ENCODE measurements around the gene MRPL53. TPM values are rescaled to one million over a fixed set of nuclear protein-coding genes. Genes with fewer than 3 reads are reported as not detected.
A peak's percentile ranks its signal among the peaks of the same experiment; 100 is the strongest.

MRPL53 gene
- total and polyA plus RNA-seq, 2 of the 13 experiments (the other 11 are each of a cell fraction or from before 2014, with no cell fraction given) = 34.3 to 51.9 TPM

DNA sequence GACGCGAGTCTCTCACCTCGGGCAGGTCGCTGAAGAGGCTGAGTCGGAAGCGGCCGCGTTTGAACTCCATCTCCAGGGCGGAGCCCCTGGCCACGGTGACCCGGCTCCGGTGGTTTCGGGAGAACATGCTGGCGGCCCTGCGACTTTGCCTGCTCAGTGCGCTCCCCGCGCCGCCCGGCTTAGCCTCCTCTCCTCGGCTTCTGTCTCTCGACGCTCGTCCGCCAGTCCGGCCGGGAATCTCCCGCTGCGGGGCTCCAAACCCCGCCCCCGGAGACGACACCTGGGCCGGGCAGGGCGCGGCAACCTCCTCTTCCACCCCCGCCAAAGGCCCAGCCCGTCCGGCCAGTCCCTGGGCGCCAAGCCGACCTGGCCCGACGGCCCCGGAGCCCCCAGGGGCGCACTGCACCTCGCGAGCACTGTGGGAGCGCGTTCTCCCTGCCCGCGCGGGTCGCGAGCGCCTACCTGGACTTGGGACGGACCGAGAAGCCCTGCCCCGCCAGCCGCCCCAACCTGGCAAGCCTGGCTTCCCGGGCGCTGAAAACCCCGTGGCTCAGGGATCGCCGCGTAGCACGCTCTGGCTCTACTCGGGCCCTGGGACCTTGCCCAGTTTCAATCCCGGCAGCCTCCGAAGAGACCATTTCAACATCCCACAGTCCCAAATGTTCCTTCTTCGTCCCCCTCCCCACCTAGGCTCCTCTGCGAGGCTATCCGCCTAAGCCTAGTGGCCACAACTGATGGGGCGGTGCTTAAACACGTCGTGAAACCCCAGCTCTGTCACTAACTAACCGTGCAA lies 30.6 kb downstream of the MRPL53 start, which contains the start of gene RTKN (continued):
- TF ChIP-seq, protein P1, sequence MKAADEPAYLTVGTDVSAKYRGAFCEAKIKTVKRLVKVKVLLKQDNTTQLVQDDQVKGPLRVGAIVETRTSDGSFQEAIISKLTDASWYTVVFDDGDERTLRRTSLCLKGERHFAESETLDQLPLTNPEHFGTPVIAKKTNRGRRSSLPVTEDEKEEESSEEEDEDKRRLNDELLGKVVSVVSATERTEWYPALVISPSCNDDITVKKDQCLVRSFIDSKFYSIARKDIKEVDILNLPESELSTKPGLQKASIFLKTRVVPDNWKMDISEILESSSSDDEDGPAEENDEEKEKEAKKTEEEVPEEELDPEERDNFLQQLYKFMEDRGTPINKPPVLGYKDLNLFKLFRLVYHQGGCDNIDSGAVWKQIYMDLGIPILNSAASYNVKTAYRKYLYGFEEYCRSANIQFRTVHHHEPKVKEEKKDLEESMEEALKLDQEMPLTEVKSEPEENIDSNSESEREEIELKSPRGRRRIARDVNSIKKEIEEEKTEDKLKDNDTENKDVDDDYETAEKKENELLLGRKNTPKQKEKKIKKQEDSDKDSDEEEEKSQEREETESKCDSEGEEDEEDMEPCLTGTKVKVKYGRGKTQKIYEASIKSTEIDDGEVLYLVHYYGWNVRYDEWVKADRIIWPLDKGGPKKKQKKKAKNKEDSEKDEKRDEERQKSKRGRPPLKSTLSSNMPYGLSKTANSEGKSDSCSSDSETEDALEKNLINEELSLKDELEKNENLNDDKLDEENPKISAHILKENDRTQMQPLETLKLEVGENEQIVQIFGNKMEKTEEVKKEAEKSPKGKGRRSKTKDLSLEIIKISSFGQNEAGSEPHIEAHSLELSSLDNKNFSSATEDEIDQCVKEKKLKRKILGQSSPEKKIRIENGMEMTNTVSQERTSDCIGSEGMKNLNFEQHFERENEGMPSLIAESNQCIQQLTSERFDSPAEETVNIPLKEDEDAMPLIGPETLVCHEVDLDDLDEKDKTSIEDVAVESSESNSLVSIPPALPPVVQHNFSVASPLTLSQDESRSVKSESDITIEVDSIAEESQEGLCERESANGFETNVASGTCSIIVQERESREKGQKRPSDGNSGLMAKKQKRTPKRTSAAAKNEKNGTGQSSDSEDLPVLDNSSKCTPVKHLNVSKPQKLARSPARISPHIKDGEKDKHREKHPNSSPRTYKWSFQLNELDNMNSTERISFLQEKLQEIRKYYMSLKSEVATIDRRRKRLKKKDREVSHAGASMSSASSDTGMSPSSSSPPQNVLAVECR (CRISPR knock-in tag; IDR thresholded peaks at IDR 0.05; ENCODE audit: borderline replicate concordance) = peak; percentile 87
- TF ChIP-seq ZNF331 (CRISPR knock-in tag; IDR thresholded peaks at IDR 0.05) = peak; percentile 68; the same call in 1 of the 2 replicates
- TF ChIP-seq, protein P2, sequence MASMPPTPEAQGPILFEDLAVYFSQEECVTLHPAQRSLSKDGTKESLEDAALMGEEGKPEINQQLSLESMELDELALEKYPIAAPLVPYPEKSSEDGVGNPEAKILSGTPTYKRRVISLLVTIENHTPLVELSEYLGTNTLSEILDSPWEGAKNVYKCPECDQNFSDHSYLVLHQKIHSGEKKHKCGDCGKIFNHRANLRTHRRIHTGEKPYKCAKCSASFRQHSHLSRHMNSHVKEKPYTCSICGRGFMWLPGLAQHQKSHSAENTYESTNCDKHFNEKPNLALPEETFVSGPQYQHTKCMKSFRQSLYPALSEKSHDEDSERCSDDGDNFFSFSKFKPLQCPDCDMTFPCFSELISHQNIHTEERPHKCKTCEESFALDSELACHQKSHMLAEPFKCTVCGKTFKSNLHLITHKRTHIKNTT (CRISPR knock-in tag; IDR thresholded peaks at IDR 0.05) = peak; percentile 98; the same call in 1 of the 2 replicates
- no peak; the same call in 1 of the 2 replicates for TF ChIP-seq PAX8 (CRISPR knock-in tag; IDR thresholded peaks at IDR 0.05; ENCODE audit: borderline replicate concordance)
- peak; percentile 86 for TF ChIP-seq PHF5A (CRISPR knock-in tag; IDR thresholded peaks at IDR 0.05; ENCODE audit: low read depth, unreplicated experiment)
- peak; percentile 71; the same call in 1 of the 2 replicates for TF ChIP-seq ZSCAN31 (CRISPR knock-in tag; IDR thresholded peaks at IDR 0.05; ENCODE audit: low read depth)
- peak; percentile 3; the same call in 1 of the 2 replicates for TF ChIP-seq SMC3 (IDR thresholded peaks at IDR 0.05; ENCODE audit: low read length)
- TF ChIP-seq, protein P3, sequence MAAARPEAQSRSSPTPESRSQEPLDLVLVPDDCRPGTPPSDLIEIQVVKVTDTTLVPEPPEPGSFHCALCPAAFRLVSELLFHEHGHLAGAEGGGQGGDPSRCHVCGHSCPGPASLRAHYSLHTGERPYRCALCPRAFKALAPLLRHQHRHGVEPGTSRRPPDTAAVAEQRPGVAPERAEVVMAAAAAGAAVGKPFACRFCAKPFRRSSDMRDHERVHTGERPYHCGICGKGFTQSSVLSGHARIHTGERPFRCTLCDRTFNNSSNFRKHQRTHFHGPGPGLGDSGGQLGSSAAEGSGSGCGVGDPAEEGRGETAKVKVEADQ (CRISPR knock-in tag; IDR thresholded peaks at IDR 0.05; ENCODE audit: borderline replicate concordance) = peak; percentile 99
- TF ChIP-seq TP53 (CRISPR knock-in tag; conservative IDR thresholded peaks at IDR 0.05) = no peak; the same call in 1 of the 2 replicates
- TF ChIP-seq, protein P4, sequence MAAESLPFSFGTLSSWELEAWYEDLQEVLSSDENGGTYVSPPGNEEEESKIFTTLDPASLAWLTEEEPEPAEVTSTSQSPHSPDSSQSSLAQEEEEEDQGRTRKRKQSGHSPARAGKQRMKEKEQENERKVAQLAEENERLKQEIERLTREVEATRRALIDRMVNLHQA (CRISPR knock-in tag; IDR thresholded peaks at IDR 0.05) = no peak
- TF ChIP-seq, protein P5, sequence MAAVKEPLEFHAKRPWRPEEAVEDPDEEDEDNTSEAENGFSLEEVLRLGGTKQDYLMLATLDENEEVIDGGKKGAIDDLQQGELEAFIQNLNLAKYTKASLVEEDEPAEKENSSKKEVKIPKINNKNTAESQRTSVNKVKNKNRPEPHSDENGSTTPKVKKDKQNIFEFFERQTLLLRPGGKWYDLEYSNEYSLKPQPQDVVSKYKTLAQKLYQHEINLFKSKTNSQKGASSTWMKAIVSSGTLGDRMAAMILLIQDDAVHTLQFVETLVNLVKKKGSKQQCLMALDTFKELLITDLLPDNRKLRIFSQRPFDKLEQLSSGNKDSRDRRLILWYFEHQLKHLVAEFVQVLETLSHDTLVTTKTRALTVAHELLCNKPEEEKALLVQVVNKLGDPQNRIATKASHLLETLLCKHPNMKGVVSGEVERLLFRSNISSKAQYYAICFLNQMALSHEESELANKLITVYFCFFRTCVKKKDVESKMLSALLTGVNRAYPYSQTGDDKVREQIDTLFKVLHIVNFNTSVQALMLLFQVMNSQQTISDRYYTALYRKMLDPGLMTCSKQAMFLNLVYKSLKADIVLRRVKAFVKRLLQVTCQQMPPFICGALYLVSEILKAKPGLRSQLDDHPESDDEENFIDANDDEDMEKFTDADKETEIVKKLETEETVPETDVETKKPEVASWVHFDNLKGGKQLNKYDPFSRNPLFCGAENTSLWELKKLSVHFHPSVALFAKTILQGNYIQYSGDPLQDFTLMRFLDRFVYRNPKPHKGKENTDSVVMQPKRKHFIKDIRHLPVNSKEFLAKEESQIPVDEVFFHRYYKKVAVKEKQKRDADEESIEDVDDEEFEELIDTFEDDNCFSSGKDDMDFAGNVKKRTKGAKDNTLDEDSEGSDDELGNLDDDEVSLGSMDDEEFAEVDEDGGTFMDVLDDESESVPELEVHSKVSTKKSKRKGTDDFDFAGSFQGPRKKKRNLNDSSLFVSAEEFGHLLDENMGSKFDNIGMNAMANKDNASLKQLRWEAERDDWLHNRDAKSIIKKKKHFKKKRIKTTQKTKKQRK (IDR thresholded peaks at IDR 0.05; ENCODE audit: low read length) = no peak
- 0 out of 2 replicates have a peak, but pooled peaks have one; percentile 24 for TF ChIP-seq ZNF616 (CRISPR knock-in tag; IDR thresholded peaks at IDR 0.05; ENCODE audit: low read depth)
- 0 out of 2 replicates have a peak, but pooled peaks have one; percentile 53 for TF ChIP-seq RXRB (CRISPR knock-in tag; IDR thresholded peaks at IDR 0.05; ENCODE audit: borderline replicate concordance)
- TF ChIP-seq IRX3 (CRISPR knock-in tag; IDR thresholded peaks at IDR 0.05; ENCODE audit: borderline replicate concordance, low read depth) = no peak; the same call in 1 of the 2 replicates
- peak; percentile 31; the same call in 1 of the 2 replicates for TF ChIP-seq TMF1 (CRISPR knock-in tag; IDR thresholded peaks at IDR 0.05; ENCODE audit: low read depth)
- peak; percentile 81 for TF ChIP-seq ZNF614 (CRISPR knock-in tag; IDR thresholded peaks at IDR 0.05; ENCODE audit: borderline replicate concordance)

Measured in HepG2 (cell line).